Kasumi-1 (cell line): ENCODE data around the gene TNNT1.
"Not testable (repeated sequence)": the region's sequence is repeated elsewhere in the genome, so short reads cannot be mapped to it uniquely, and the experiment has no call there.

ENCODE experiments used
- DNase-seq, 2 experiments: peaks; one replicate each; lab custom pipeline; 2025; lab: John Stamatoyannopoulos, UW

The TNNT1 gene, protein sequence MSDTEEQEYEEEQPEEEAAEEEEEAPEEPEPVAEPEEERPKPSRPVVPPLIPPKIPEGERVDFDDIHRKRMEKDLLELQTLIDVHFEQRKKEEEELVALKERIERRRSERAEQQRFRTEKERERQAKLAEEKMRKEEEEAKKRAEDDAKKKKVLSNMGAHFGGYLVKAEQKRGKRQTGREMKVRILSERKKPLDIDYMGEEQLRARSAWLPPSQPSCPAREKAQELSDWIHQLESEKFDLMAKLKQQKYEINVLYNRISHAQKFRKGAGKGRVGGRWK

DNA sequence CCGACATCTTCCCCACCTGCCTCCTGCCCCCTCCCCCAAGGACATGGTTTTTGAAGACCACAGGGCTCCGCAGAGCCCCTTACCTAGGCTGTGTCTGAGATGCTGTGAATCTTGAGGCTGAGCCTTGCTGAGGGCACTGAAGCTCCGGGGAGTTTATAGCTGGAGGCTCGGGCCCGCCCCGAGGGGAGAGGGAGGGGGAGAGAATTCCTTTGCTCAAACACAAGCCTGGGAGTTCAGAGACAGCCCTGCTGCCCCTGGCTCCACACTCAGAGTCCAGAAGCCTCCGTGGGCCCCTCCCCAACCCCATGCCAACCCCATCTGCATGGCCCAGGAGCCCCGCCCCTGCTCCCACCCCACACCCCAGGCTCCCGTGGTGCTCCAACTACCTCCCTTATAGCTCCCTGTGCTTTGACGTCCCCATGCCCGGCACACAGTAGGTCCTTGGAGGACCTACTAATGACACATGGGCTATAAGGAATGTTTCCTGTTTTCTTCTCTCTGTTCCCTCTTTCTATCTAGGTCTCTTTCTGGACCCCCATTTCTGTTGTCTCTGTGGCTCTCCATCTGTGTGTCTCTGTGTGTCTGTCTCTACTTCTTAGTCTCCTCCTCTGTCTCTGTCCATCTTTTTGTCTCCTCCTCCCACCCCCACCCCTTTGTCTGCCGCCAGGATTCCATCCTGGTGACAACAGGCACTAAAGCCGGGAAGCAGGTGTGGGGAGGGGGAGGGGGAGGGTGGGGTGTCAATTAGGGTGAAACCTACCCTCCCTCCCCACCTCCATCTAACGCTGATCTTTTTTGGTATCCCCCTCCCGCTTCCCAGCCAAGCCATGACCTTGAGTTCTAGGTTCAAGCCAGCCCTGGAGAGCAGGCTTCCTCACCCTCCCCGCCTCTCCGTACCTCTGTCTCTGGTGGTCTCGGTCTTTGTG is at the start of gene TNNT1:
Gene TNNT1 (minus strand): TSS at position 129 of the 926 bp plus-strand sequence. CDS start 2,049 bp downstream, outside the sequence.
- no peak for DNase-seq

DNA sequence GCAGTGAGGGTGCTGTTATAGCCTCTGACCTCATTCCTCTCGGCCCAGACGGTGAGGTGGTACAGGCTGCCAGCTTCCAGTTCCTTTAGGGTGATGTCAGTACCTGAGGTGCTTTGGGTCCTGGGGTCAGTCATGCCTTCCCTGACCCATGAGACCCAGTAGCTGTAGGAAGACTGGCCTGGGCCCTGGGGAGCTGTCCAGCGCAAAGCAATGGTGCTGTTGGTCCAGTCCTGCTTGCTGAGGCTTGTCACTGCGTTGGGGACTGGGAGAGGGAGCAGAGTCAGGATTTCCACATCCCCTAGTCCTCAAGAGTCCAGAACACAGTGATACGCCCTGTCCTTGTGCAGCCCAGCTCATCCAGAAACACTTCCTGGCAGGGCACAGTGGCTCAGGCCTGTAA is 49.6 kb upstream of the TNNT1 start:
- DNase-seq: no peak

DNA sequence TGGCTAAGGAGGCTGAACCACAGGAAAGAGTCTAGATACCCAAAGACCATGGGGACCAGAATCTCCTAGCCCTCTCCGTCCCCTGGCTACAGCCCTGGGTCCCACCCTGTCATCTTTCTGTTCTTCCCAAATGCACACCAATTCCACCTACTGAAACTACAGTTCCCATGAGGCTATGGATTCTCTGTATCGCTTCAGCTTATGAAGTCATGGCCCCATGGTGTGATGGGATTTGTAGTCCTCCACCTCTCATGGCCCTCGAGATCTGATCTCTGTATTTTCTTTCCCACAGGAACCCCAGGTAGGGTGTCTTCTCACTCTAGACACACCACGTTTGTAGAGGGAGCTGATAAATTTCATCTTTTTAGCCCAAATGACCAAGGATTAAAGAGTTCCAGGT is 48.5 kb upstream of the TNNT1 start:
- DNase-seq: peak; percentile 14 to 26

DNA sequence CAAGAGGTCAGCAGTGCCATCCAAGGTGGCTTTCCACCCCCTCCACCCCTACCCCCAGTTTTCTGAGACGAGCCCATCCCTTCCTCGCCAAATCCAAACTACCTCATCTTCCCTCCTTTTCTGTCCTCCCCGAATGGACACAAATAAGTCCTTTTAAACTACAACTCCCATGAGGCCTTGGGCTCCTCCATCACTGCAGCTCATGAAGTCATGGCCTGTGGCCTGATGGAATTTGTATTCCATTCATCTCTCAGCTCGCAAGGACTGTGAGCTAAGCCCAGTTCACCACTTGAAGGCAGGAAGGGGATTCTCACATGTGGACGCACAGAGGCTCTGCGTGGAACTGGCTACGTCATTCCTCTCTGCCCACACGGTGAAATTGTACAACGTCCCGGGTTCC is 47.8 kb upstream of the TNNT1 start:
- DNase-seq: no peak

DNA sequence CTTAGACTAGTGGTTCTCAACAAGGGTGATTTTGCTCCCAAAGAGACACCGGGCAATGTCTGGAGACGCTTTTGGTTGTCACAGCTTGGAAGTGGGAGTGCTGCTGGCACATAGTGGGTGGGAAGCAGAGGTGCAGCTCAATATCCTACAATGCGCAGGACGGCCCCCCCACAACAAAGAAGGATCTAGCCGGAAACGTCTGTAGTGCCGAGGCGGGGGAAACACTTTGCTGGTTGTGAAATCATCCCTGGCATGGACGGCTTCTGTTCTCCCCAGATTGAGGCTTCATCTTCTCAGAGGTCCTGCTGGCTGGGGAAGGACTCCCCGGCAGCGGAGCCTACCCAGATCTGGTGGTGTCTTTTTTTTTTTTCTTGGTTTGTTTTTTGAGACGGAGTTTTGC is 44.5 kb upstream of the TNNT1 start:
- DNase-seq: peak; percentile 71

DNA sequence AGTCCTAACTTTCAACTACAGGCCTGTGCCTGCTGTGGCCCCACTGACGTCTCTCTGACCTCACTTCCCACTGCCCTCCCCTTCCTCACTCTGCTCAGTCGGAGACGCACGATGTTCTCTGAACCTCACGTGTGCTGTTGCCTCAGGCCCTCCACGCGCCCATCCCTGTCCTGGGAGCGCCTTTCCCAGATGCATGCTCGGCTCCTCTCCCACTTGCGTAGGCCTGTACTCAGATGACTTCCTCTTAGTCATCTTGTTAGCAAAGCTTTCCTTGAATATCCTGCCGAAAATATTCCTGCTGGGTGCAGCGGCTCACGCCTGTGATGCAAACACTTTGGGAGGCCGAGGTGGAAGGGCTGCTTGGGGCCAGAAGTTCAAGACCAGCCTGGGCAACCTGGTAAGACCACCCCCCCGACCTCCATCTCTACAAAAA is 40.4 kb upstream of the TNNT1 start:
- DNase-seq: peak in 1 of 2 experiments; percentile 18

DNA sequence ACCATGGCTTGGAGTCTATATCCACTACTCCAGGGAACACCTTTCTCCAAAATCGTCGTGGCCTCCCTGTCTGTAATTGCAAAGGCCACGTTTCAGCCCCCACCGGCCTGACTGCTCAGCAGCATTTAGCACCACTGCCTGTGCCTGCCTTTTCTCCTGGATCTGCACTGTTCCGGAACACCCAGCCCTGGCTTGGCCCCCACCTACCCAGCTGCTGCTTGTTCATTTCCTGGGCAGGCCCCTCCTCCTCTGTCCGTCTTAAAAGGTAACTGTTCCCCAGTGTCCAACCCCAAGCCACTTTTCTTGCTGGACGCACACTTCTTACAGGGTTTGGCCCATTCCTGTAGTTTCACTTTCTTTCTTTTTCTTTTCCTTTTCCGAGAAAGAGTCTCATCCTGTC is 39.6 kb upstream of the TNNT1 start:
- no peak for DNase-seq

DNA sequence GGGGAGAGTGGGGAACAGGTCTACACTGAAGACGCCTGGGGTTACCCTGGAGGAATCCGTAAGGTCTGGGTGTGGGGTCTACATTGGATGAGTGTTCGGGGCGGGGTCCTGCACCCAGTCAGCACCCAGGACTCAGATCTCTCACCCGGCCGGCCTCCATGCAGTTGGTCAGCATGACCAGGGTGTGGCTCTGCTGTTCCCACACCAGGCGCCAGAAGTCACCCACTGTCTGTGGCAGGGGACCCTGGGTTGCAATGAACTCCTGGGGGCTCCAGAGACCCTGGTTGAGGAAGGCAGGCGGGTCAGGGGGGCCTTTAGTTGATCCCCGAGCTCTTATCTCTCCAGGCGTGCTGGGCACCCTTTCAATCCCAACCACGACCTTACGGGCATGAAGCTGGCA is 37.1 kb upstream of the TNNT1 start:
- no peak for DNase-seq

DNA sequence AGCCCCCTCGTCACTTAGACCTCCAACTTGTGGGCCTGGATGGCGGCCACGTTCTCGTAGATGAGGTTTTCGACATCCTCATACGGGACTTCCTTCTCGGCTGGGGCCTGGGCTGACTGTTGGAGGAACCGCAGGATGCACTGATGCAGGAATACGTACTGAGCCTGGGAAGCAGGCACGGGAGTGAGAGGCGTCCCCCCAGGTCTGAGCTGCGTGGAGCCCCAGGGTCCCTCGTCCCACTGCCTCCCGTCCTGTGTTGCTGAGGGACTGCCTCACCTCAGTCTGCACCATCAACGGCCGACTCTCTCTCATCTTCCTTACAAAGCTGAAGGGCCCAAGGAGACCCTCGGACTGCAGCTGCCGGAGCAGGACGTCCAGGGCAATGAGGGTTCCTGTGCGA is 32.7 kb upstream of the TNNT1 start:
- DNase-seq: no peak

DNA sequence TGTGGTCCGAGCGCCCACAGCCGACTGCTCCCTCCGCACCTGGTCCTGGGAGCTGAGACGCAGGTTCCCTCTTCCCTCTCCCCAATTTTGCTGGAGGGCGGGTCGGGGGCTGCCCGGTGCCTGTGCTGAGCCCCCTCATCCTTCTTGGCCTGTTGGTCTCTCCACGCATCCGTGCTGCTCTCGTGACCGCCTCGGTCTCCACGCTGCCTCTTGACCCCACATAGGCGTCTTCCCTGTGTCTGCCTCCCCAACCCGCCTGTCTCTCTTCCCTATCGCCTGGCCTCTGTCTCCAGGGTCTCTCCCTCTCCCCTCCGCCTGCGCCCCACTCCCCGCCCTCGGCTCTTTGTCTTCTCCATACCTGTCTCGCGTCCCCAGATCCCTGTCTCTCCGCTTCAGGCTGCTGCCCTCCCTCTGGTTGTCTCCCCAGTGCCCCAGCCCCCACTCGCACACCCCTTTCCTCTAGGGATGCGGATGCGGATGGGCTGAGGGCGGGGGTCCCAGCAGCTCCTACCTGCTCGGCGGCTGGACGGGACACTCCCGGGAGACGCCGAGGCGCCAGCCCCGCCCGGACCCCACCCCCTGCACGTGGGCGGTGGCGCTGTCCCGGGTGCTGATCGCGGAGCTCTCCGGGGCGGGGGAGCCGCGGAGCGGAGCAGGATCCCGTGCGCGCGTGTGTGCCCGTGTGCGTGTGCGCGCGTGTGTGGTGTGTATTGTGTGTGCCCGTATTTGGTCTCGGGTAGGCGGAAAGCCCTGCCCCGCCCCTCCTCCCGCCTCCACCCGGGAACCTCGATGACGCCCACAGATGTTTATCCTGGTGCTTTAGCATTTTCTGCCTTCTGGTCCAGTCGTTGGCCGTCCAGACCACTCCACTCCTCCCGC is 30.8 kb upstream of the TNNT1 start, which contains the start of gene SYT5:
Gene SYT5 (minus strand): TSS at position 684 of the 879 bp plus-strand sequence. CDS start 1,248 bp downstream, outside the sequence.
- DNase-seq: no peak

DNA sequence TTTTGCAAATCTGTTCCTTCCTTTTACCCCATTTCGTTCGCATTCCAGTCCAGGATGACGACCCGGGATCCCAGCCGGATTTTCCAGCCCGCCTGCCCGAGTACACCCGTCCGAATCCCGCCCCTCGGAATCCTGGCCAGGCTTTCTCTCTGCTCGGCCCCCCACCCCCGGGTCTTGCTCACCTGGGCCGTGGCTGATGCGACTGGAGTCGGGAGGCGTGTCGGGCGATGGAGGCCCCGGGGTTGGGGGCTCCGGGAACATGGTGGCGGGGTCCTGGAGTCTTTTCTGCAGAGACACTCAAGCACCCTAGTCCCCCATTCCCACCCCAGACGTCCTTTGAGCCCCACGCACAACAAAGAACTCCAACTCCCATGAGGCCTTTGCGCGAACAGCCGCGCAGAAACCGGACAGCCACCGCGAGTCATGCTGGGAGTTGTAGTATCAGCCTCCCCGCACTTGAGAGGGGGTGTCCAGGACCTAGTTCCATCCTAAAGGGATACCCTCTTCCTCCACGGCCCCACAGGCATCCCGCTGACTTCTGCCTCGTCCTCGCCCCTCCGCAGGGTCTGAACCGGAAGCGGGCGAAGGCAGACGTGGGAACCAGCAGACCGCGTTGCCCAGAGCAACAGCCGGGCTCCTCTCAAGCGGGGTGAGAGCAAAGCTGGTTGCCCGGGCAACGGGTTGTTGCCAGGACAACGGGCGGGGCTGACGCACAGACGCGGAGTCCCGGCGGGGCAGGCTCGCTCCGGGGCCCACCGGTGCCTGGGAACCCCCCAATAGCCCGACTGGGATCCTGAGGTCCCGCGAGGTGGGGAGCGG is 30.0 kb upstream of the TNNT1 start:
- DNase-seq: no peak

DNA sequence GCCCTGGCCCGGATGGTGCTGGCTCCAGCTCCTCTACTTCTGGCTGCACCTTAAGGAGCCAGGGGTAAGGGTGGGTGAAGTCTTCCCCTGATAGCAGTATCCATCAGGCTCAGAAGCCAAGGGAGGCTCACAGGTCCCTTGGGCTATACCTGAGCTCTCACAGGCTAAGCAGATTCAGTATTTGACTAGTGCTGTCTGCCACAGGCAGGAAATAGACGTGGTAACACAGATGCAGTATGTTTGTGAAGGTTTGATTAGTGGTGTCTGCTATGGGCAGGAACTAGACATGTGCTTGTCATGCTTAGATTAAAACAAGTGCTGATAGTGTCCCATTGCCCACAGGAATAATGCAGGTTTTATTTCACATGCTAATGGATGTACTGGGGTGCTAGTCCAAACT is 27.1 kb upstream of the TNNT1 start:
- no peak for DNase-seq

DNA sequence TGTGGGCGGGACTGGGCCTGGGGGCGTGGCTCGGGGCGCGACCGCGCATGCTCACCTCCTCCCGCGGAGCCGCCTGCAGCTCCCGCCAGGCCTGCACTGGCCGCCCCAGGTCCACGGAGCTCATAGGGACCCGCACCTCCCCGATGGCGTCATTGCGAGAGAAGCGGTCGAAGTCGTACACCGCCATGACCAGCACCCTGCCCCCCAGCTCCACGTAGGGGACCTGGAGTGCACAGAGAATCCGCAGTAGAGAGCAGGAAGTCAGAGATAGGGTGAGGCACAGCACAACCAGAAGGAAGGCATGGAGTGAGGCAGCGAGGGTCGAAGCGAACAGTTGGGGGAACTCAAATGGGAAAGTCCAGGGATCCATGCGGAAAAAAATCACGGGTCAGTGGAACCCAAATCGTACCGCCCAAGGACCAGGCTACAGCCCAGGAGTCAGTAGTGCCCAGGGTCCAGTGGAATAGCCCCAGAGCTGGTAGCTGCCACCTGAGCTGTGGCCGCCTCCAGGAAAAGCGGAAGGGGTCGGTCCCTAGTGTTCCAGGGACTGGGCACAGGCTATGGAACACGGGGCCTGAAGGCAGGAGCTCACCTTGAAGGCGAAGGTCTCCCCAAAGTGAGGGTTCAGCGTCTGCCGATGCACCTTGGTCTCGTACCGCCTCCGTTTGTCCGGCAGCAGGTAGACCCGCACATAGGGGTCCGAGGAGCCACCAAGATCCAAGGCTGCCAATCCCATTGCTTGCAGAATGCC is 26.3 kb upstream of the TNNT1 start:
- DNase-seq: no peak

DNA sequence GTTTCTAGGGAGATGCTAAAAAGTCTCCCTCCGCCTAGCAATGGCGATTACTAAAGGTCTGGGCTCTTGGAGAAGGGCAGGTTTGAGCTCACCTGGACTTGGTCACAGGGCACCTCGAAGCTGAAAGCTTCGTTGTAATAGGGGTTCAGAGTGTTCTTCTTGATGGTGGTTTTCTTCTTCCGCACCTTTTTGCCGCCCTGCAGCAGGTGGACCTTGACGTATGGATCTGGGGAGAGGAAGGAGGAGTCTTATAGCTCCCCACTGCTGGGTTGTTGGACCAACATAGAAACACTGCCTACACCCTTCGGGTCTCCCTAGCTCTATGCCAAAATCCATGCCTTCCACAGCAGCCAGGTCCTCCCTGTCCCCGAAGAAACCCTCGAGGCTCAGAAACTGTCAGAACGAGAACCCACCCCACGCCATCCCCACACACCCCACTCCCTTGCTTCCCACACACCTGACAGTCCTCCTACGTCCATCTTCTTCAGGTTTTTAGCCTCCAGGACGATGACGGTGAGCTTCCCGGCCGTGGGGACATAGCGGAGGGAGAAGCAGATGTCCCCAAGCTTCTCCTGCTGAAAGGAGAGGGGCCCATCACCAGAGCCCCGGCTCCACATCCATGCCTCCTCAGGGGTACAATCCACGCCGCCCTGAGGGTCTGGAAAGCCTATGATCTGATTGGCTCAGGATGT is 25.6 kb upstream of the TNNT1 start:
- no peak for DNase-seq

DNA sequence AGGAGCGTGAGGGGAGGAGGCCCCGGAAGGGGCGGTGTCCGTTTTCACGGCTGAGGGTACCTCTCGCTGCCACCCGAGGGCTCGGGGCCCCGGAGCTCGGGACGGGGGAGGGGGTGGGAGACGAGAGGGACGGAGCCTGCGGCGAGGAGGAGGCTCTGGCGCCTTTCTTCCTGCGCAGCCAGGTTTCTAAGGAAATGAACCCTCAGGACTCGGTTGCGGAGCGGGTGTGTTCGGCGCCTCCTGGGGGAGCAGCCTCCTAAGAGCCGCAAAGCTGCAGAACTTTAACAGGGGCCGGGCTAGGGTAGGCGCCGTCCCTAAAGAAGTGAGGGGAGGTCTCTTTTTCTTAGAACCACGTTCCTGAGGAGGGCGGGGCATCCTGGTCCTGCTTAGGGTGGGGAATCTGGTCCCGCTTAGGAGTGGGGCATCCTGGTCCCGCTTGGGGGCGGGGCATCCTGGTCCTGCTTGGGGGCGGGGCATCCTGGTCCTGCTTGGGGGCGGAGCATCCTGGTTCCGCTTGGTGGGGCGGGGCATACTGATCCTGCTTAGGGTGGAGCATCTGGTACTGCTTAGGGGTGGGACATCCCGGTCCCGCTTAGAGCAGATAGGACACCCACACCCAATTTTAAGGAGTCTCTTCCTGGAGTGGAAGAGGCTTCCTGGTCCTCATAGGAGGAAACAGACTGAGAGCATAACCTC is 24.9 kb upstream of the TNNT1 start:
- DNase-seq: no peak

DNA sequence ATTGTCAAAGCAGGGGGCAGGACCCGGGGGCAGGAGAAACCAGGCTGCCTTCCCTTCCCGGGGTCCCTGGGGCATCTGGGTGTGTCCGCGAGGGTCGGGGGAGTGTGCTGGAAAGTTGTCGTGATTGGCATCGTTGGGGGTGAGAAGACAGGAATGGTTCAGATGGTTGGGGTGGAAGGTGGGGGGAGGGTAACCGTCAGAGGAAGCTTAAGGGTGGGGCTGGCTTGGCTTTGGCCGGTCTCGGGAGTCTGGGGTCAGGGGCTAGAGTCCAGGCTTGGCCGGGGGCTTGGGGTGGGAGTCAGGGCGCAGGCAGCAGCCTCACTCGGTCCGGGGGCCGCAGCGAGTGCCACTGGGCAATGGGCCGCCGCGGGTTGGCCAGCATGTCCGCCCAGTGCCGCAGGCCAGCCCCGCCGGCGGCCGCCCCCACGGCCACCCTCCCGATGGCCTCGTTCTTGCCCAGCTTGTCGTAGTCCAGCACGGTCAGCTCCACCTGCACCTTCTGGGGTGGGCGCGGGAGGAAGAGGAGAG is 24.2 kb upstream of the TNNT1 start:
- no peak for DNase-seq

DNA sequence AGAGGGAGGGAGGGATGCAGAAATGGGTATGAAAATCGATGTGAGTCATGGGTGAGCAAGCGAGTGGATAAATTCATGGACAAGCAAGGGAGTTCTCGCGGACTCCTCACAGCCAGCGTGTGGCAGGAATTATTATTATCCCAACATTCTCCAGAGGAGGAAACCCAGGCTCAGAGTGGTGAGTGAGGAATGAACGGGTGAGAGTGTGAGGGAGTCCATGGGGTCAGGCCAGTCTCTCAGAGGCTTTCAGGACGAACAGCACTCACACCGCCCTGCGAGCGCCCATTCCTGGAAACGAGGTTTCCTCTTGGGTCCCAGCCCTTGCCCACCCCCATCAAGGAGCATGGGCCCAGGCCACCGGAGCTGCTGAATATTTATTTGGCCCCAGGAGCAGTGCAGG is 23.7 kb upstream of the TNNT1 start:
- DNase-seq: no peak

DNA sequence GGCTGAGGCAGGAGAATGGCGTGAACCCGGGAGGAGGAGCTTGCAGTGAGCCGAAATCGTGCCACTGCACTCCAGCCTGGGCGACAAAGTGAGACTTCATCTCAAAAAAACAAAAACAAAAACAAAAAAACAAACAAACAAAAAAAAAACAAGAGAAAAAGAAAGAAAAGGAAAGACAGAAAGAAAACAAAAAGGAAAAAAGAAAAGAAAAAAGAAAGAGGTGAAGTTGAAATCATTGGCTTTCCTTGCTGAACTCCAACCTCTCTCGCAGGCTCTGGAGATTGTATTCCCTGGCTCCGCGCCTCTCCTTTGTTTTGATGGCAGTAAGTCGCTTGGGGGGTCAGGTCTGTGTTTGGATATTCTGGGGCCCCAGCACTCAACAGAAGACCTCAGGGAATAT is 23.3 kb upstream of the TNNT1 start:
- not testable (repeated sequence) for DNase-seq

DNA sequence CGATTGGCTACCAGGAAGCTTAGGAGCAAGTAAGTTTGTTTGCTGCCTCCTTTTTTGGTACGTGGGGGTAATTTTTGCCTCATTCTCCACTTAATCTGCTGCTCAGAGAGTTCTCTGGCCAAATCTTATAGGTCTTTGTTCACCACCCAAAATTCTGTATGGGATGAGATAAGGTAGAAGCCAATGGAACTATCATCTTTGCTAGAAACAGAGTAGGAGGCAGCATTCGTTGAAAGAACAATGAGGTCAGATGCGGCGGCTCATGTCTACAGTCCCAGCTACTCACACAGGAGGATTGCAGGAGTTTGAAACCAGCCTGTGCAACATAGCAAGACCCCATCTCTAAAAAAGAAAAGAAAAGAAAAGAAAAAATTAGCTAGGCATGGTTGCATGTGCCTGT is 22.4 kb upstream of the TNNT1 start:
- DNase-seq: no peak
